NCI-H1417 treated with DMSO at 0.1 percent for 48 hours (cell line): Measurements from ENCODE around the gene IQGAP3.

ENCODE experiments used
- DNase-seq: peaks from one replicate; lab custom pipeline; 2025; lab: John Stamatoyannopoulos, UW

Gene IQGAP3

DNA sequence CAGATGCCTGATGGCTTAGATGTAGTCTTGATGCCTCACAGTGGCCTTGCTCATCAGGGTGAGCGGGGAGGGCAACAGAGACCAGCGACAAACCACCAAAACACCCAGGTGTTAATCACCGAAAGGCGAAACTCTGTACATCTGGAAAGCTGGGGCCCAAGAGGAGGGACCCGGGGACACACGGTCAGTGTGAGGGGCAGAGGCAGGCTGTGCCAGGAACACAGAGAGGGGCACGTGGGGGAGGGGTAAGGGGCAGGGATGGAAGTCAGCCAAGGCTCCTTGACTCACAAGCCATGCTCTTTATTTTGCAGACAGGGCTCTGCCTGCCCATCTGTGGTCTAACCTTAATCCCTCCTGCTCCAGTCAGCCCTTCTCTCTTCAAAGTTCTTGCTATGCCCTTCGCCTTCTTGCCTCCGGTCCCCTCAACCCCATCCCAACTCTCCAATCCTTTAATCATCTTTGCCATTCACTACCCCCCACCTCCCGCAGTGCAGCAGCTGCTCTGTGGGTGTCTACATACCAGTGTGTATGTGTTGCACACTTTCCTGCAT is 76.1 kb downstream of the IQGAP3 start:
- no peak for DNase-seq

- DNase-seq = no peak
These were observed 76.8 kb downstream of the IQGAP3 start for GRCh38 chr1:156495401-156496140.

DNA sequence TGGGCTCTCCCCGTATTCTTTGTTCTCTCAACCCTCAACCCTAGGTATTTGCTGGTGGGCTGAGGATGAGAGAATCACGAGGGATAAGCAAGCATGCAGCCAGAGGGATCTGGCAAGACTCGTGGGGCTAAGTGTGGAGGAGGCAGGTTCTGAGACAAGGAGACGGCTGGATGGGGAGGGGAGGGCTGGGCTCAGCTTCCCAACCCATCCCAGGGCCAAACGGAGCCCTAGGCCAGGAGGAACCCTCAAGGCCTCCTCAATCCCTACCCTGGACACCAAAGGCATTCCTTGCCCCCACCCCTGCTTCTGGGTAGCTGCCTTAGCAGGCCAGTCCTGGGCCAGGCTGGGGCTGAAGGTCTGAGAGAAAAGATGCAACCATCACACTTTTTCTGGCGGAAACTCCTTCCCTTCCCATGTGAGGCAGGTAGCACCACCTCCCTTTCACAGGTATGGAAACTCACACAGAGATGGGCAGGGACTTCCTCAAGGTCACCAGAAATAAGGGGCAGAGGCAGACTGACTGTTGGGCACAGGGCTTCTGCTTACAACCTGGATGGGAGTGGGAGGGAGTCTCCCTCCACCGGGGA is 78.0 kb downstream of the IQGAP3 start:
- no peak for DNase-seq

DNA sequence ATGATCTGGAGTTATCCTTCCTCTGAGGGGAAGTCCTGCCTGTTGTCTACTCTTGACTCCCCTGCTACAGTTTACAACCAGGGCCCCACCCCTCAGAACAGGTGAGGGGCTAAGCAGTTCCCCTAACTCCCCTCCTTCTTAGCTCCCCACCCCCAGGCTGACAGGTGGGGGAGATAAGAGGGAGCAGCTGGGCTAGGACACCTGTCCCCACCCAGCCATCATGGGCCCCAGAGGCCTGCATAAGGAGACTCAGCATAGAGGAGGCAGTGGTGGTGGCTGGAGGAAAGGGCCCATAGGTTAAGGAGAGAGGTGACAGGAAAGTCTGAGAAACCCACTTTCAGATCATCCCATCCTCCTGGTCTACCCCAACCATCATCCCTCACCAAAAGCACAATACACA is 78.6 kb downstream of the IQGAP3 start:
- DNase-seq = no peak

GRCh38 chr1:156493154-156493631 is 79.2 kb downstream of the IQGAP3 start:
- DNase-seq = no peak

DNA sequence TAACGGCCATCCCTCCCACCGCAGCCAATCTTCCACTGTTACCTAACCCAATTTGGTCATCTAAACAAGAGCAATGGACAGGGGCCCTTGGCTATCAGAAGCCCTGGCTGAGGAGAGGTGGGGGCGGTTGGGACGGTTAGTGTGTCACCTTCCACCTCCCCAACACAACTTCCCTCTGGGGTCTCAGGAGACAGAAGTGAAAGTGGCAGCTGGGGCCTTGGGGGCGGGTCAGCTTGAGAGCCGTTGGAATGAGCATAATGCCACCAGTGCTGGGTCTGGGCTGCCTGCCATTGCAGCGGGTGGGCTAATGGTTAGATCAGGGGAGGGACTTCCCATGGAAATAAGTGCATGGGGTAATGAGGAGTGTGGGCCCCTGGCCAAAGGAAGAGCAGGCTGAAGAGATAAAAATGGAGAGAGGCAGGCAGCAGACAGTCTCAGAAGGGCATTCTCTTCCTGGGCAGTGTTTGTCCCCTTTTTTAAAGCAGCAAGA is 79.7 kb downstream of the IQGAP3 start:
- no peak for DNase-seq

GRCh38 chr1:156492013-156492590 is 80.3 kb downstream of the IQGAP3 start:
- no peak for DNase-seq

- DNase-seq = no peak
These were observed 81.0 kb downstream of the IQGAP3 start for GRCh38 chr1:156491151-156491949.

DNA sequence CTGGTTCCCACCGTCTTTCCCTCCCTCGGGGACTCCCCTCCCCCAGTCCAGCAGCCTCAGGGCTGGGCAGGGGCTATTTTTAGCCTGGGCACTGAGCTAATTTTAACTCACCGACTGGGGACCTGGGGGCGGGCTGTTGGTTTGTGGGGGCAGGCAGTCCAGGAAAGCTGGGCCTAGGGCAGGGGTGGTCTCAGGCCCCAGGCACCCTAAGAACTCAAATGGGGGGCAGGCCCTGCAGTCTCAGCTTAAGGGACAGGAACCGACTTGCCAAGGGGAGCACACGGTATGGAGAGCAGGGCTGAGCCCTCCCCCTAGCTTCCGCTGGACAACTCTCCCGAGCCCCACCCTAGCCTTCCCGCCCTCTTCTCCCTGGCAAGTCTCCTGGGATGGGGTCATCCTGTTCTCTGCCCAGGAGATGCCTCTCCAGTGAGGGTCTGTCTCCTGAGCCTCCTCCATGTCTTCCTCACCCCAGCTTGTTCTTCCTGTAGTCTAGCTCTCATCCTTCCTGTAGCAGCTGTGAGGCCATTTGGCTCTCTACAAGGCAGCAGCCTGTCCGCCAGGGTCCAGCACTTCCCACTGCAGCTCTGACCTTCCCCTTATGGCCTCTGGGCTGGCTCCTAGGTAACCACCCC is 81.8 kb downstream of the IQGAP3 start:
- DNase-seq = no peak

- no peak for DNase-seq
These were observed 82.5 kb downstream of the IQGAP3 start for GRCh38 chr1:156489935-156490293.

DNA sequence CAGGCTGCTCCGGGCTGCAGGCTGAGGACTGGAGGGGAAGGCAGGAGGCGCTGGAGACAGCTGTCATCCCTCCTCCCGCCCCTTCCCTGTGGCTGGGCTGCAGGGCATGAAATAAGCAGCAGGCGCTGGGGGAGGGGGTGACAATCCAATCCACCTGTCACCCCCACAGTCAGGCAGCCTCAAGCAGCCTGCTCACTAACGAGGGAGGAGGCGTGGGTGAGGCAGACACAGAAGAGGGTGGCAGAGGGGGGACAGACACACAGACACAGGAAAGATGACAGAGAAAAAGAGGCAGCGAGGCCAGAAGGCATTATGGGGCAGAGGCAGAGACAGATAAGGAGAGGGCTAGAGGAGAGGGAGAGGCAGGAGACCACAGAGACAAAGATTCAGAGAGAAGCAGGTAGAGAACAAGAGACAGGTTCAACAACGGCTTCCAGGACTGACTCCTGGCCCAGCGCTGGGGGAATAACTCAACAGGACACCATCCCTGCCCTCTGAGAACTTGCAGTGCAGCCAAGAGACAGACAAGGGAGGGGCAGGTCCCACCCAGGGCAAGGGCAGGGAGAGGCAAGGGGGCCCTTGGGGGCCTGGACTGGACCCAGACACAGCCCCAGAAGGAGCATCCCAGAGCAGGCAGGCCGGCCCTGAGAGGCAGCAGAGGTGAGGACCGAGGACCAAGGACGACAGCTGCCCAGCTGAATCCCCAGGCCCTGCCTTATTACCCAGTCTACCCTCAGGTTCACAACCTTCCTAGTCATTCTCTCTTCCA is 83.0 kb downstream of the IQGAP3 start:
- DNase-seq = peak; percentile 17

GRCh38 chr1:156488566-156489165 is 83.7 kb downstream of the IQGAP3 start:
- DNase-seq = no peak

GRCh38 chr1:156487862-156488261 is 84.5 kb downstream of the IQGAP3 start:
- no peak for DNase-seq

GRCh38 chr1:156486421-156487344 is 85.7 kb downstream of the IQGAP3 start:
- DNase-seq = no peak

DNA sequence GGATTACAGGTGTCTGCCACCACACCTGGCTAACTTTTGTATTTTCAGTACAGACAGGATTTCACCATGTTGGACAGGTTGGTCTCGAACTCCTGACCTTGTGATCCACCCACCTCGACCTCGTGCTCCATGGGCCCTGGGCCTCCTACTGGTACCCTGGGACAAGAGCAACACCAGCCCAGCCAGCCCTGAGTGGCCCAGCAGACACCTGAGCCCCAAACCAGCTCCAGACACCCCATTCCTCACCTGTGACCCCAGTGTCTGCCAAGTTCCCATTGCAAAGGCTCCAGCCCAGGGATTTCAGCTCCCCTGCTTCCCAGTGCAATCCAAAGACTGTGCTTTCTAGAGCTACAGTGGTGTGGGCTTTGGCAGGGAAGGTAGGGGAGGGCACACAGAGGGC is 86.4 kb downstream of the IQGAP3 start:
- no peak for DNase-seq

- DNase-seq = no peak
These were observed 87.8 kb downstream of the IQGAP3 start for GRCh38 chr1:156484480-156485058.

DNA sequence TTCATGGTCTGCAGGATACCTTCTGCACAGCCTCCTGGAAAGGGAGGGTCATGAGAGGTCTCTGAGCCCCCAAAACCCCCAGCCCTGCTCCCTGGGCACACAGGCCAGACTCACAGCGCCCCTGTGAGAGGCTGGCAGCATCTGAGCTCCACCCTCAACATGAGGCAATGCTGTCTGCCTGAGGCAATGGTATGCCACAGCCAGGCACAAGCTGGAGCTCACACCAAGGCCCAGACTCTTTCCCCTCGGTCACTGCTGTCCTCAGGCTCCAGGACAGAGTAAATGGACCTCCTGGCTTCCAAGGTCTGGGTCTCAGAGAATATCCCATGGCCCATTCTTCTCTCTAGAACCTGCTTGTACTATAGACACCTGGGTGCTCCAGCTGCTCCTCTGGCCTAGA is 89.0 kb downstream of the IQGAP3 start:
- DNase-seq = no peak

GRCh38 chr1:156482276-156482675 is 90.1 kb downstream of the IQGAP3 start:
- DNase-seq = no peak

GRCh38 chr1:156481527-156481926 is 90.8 kb downstream of the IQGAP3 start:
- no peak for DNase-seq
